Tibial nerve (tissue), 3 donors: ENCODE measurements around the gene METTL5.

Source experiments
- EP300 ChIP-seq, 2 donors: sonication (generic); formaldehyde crosslinking; IDR thresholded peaks; one replicate each; pipeline ENCODE4 v1.6.1; 2017; ENCODE audit warnings: antibody characterized with exemption in 2 of 2, mild to moderate bottlenecking in 1 of 2
- POLR2A ChIP-seq, 2 donors: fragments of 450-650 bp; IDR thresholded peaks; one replicate each; pipeline ENCODE4 v1.6.1; 2017; ENCODE audit warnings: antibody characterized with exemption in 2 of 2, mild to moderate bottlenecking in 2 of 2, moderate library complexity in 2 of 2

GRCh38 chr2:169761970-169762292, 62.8 kb downstream of the METTL5 start:
- TF ChIP-seq POLR2A (IDR thresholded peaks at IDR 0.05) (no peak), EP300 (IDR thresholded peaks at IDR 0.05) (no peak)
